ENCODE measurements around the gene MSRB1.

DNA sequence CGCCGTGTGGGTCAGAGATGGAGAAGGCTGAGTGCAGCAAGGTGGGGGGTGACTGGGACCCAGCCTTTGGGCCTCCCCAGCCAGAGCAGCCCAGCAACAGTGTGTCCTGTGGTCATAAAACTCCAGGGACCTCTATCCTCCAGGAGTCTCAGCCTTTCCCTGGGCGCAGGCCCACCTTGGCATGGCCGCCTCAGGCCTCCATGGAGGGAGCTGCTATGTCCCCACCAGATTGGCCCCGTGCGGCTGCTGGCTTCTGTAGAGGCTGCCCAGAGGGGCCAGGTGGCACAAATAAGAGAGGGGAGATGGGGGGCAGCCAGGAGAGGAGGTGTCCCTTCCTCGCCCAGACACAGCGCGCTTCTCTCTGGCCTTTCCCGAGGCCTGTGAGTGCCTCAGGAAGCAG, 44.2 kb upstream of the MSRB1 start:
- TF ChIP-seq, protein P1, sequence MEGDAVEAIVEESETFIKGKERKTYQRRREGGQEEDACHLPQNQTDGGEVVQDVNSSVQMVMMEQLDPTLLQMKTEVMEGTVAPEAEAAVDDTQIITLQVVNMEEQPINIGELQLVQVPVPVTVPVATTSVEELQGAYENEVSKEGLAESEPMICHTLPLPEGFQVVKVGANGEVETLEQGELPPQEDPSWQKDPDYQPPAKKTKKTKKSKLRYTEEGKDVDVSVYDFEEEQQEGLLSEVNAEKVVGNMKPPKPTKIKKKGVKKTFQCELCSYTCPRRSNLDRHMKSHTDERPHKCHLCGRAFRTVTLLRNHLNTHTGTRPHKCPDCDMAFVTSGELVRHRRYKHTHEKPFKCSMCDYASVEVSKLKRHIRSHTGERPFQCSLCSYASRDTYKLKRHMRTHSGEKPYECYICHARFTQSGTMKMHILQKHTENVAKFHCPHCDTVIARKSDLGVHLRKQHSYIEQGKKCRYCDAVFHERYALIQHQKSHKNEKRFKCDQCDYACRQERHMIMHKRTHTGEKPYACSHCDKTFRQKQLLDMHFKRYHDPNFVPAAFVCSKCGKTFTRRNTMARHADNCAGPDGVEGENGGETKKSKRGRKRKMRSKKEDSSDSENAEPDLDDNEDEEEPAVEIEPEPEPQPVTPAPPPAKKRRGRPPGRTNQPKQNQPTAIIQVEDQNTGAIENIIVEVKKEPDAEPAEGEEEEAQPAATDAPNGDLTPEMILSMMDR (IDR thresholded peaks at IDR 0.05) = no peak
- no peak for TF ChIP-seq POLR2A (IDR thresholded peaks at IDR 0.05)
